HepG2 (cell line): ENCODE data around the gene LZTS2. TPM values are rescaled to one million over a fixed set of nuclear protein-coding genes. Genes with fewer than 3 reads are reported as not detected.

Experiments
- BATF2 ChIP-seq: sonication (generic); formaldehyde crosslinking; IDR thresholded peaks from 2 replicates; pipeline ENCODE4 v1.8.0; 2022; ENCODE audit warnings: mild to moderate bottlenecking, missing genetic modification reagents, moderate library complexity
- E2F1 ChIP-seq: sonication (generic); formaldehyde crosslinking; IDR thresholded peaks from 2 replicates; pipeline ENCODE4 v1.5.0; 2020; ENCODE audit warnings: missing genetic modification reagents
- EHMT2 ChIP-seq: fragments of 200-600 bp; sonication (generic); IDR thresholded peaks from 2 replicates; pipeline ENCODE4 v1.7.0; 2017; ENCODE audit warnings: antibody characterized with exemption, low read depth, low read length, borderline replicate concordance
- MLX ChIP-seq: IDR thresholded peaks from 2 replicates; pipeline ENCODE4 v1.6.1; 2016
- PHF20 ChIP-seq: sonication (generic); formaldehyde crosslinking; IDR thresholded peaks from 2 replicates; pipeline ENCODE4 v1.5.0; 2020; ENCODE audit warnings: mild to moderate bottlenecking, missing genetic modification reagents
- POLR2AphosphoS5 ChIP-seq: IDR thresholded peaks from 2 replicates; pipeline ENCODE4 v1.6.1; 2012; ENCODE audit warnings: low read depth, low read length
- SNAI1 ChIP-seq: sonication (generic); formaldehyde crosslinking; IDR thresholded peaks from 2 replicates; pipeline ENCODE4 v1.5.0; 2020; ENCODE audit warnings: mild to moderate bottlenecking, missing genetic modification reagents, borderline replicate concordance
- SP1 ChIP-seq, 2 experiments: fragments of 450-650 bp in 1 of 2; sonication (generic) in 1 of 2; formaldehyde crosslinking in 1 of 2; IDR thresholded peaks; 2 replicates each; pipeline versions ENCODE4 v1.4.0 to v1.6.1; 2016 to 2020; ENCODE audit warnings: missing genetic modification reagents in 1 of 2
- SP140L ChIP-seq: sonication (generic); formaldehyde crosslinking; IDR thresholded peaks from 2 replicates; pipeline ENCODE4 v1.4.0; 2020; ENCODE audit warnings: missing genetic modification reagents, borderline replicate concordance
- STAT6 ChIP-seq: sonication (generic); formaldehyde crosslinking; IDR thresholded peaks from 2 replicates; pipeline ENCODE4 v1.4.0; 2020; ENCODE audit warnings: missing genetic modification reagents, mild to moderate bottlenecking, borderline replicate concordance
- TOPORS ChIP-seq: sonication (generic); formaldehyde crosslinking; IDR thresholded peaks from 2 replicates; pipeline ENCODE4 v1.8.0; 2023; ENCODE audit warnings: mild to moderate bottlenecking, missing genetic modification reagents
- UBTF ChIP-seq: sonication (generic); formaldehyde crosslinking; IDR thresholded peaks from 2 replicates; pipeline ENCODE4 v1.4.0; 2020; ENCODE audit warnings: mild to moderate bottlenecking, missing genetic modification reagents
- ZFYVE20 ChIP-seq: sonication (generic); formaldehyde crosslinking; IDR thresholded peaks from 2 replicates; pipeline ENCODE4 v1.8.0; 2023; ENCODE audit warnings: low read depth, mild to moderate bottlenecking, moderate library complexity, missing genetic modification reagents, borderline replicate concordance
- ZGPAT ChIP-seq: IDR thresholded peaks from 2 replicates; pipeline ENCODE4 v1.6.1; 2016; ENCODE audit warnings: mild to moderate bottlenecking
- ZNF296 ChIP-seq: sonication (generic); formaldehyde crosslinking; conservative IDR thresholded peaks from 2 replicates; pipeline ENCODE4 v1.5.0; 2020; ENCODE audit warnings: mild to moderate bottlenecking, missing genetic modification reagents
- ZNF546 ChIP-seq: sonication (generic); formaldehyde crosslinking; conservative IDR thresholded peaks from 2 replicates; pipeline ENCODE4 v1.8.1; 2023; ENCODE audit warnings: mild to moderate bottlenecking, missing genetic modification reagents
- ZNF572 ChIP-seq: sonication (generic); formaldehyde crosslinking; IDR thresholded peaks from 2 replicates; pipeline ENCODE4 v1.5.1; 2020; ENCODE audit warnings: mild to moderate bottlenecking, missing genetic modification reagents
- ZNF605 ChIP-seq: sonication (generic); formaldehyde crosslinking; IDR thresholded peaks from 2 replicates; pipeline ENCODE4 v1.8.0; 2022; ENCODE audit warnings: mild to moderate bottlenecking, missing genetic modification reagents
- ZNF768 ChIP-seq: sonication (generic); formaldehyde crosslinking; IDR thresholded peaks from 2 replicates; pipeline ENCODE4 v1.4.0; 2020; ENCODE audit warnings: missing genetic modification reagents
- polyA plus RNA-seq, 8 experiments: library from polyadenylated mRNA; depleted of rRNA in 3 of 8; stranded (reverse) in 7 of 8; unstranded in 1 of 8; fragments of >200 nt; fragmentation: Illumina TruSeq in 4 of 8; extraction: Trizol in 4 of 8; gene quantifications; 2 replicates each; pipeline versions ENCODE4 v1.2.1 to v1.2.3, GENCODE V29; 2011 to 2016; ENCODE audit warnings: low read depth in 4 of 8, missing spikeins in 1 of 8, mixed read lengths in 1 of 8; ENCODE audit not compliant: insufficient read depth in 1 of 8
- total RNA-seq, 5 experiments: library from RNA; depleted of rRNA; stranded (reverse); fragments of >200 nt; fragmentation: Illumina TruSeq; extraction: Trizol; gene quantifications; 2 replicates each; pipeline ENCODE4 v1.2.3, GENCODE V29; 2016; ENCODE audit warnings: low read depth in 1 of 5

The LZTS2 gene
- total and polyA plus RNA-seq, 2 of the 13 experiments (the other 11 are each of a cell fraction or from before 2014, with no cell fraction given), result 43.6 to 65.6 TPM

GRCh38 chr10:100986952-100987684 lies 12.5 kb upstream of the LZTS2 start, which contains the start of the genes MRPL43 and TWNK (continued):
- TF ChIP-seq UBTF (CRISPR knock-in tag) (peak; percentile 75), SNAI1 (peak; percentile 35; the same call in 1 of the 2 replicates), SP1 (IDR thresholded peaks at IDR 0.05) (no peak), SP1 (CRISPR knock-in tag; IDR thresholded peaks at IDR 0.05) (peak; percentile 57; the same call in 1 of the 2 replicates), EHMT2 (no peak), POLR2AphosphoS5 (peak; percentile 81), ZGPAT (CRISPR knock-in tag) (peak; percentile 84), MLX (0 out of 2 replicates have a peak, but pooled peaks have one; percentile 30), ZNF546 (CRISPR knock-in tag) (no peak), ZNF572 (CRISPR knock-in tag) (peak; percentile 80; the same call in 1 of the 2 replicates), PHF20 (CRISPR knock-in tag) (peak; percentile 91), E2F1 (CRISPR knock-in tag) (no peak; the same call in 1 of the 2 replicates), BATF2 (CRISPR knock-in tag) (peak; percentile 80), STAT6 (CRISPR knock-in tag) (no peak; the same call in 1 of the 2 replicates), ZNF605 (peak; percentile 80; the same call in 1 of the 2 replicates), SP140L (CRISPR knock-in tag) (no peak), ZFYVE20 (CRISPR knock-in tag) (0 out of 2 replicates have a peak, but pooled peaks have one; percentile 36), ZNF296 (CRISPR knock-in tag) (0 out of 2 replicates have a peak, but pooled peaks have one; percentile 31), TOPORS (CRISPR knock-in tag) (peak; percentile 92), ZNF768 (CRISPR knock-in tag) (peak; percentile 58; the same call in 1 of the 2 replicates)
